Heart left ventricle (tissue), 16 donors: ENCODE measurements around the gene GPR143. TPM values are rescaled to one million over a fixed set of nuclear protein-coding genes. Genes with fewer than 3 reads are reported as not detected.

ENCODE experiments used
- ATAC-seq, 4 donors: fragments of 200-7000 bp; cut with Tn5 transposase; one replicate each; pipeline ENCODE4 v1.9.1; 2020 to 2022; ENCODE audit warnings: moderate library complexity in 4 of 4, mild to moderate bottlenecking in 3 of 4, moderate number of reproducible peaks in 1 of 4
- DNase-seq, 5 donors: peaks; one replicate each; pipeline ENCODE4 v3.0.0-alpha.2; 2020
- H3K27ac ChIP-seq, 12 donors: fragments of 200-600 bp; sonication (generic) in 4 of 12; one replicate each; pipeline versions ENCODE4 v1.5.0 to v1.8.0; 2016 to 2022; ENCODE audit warnings: mild to moderate bottlenecking in 2 of 12
- H3K27me3 ChIP-seq, 9 donors: fragments of 200-600 bp; sonication (generic) in 2 of 9; one replicate each; pipeline versions ENCODE4 v1.5.1 to v1.8.0; 2016 to 2022; ENCODE audit warnings: mild to moderate bottlenecking in 3 of 9
- H3K36me3 ChIP-seq, 9 donors: fragments of 200-600 bp; sonication (generic) in 2 of 9; one replicate each; pipeline versions ENCODE4 v1.5.0 to v1.8.0; 2018 to 2022; ENCODE audit warnings: mild to moderate bottlenecking in 2 of 9
- H3K4me1 ChIP-seq, 12 donors: fragments of 200-600 bp; sonication (generic) in 4 of 12; one replicate each; pipeline versions ENCODE4 v1.5.0 to v1.8.0; 2016 to 2022; ENCODE audit warnings: mild to moderate bottlenecking in 3 of 12
- H3K4me3 ChIP-seq, 12 donors: fragments of 200-600 bp; sonication (generic) in 4 of 12; one replicate each; pipeline versions ENCODE4 v1.5.0 to v1.8.0; 2017 to 2022; ENCODE audit warnings: mild to moderate bottlenecking in 9 of 12, moderate library complexity in 4 of 12
- H3K9me3 ChIP-seq, 12 donors: fragments of 200-600 bp; sonication (generic) in 4 of 12; one replicate each; pipeline versions ENCODE4 v1.5.0 to v1.8.0; 2016 to 2022; ENCODE audit warnings: mild to moderate bottlenecking in 1 of 12
- CTCF ChIP-seq, 12 donors: fragments of 200-600 bp; sonication (generic) in 4 of 12; IDR thresholded peaks; one replicate each; pipeline versions ENCODE4 v1.5.0 to v1.8.0; 2018 to 2022; ENCODE audit warnings: antibody characterized with exemption in 12 of 12, mild to moderate bottlenecking in 5 of 12
- POLR2A ChIP-seq, 2 donors: fragments of 450-650 bp; IDR thresholded peaks; one replicate each; pipeline ENCODE4 v1.6.1; 2017; ENCODE audit warnings: antibody characterized with exemption in 2 of 2, mild to moderate bottlenecking in 2 of 2, moderate library complexity in 2 of 2
- WGBS, 4 donors: extraction: QIAGEN DNeasy Blood & Tissue Kit in 2 of 4; methylation state at CpG; one replicate each; pipeline versions ENCODE4 v1.1.5 to v1.1.7; 2013 to 2018; 5-methylcytosine and 5-hydroxymethylcytosine counted together
- intact Hi-C, 10 donors: fragments of 100-400 bp; cut with DNase I; formaldehyde crosslinking; loops; one replicate each; pipeline versions ENCODE4 v1.11.1 to v1.14.2; 2022
- polyA plus RNA-seq, 2 donors: library from polyadenylated mRNA; stranded (reverse); fragments of 200-250 nt; gene quantifications; one replicate each; pipeline ENCODE4 v1.2.3, GENCODE V29; 2013
- total RNA-seq, 9 donors: library from RNA; depleted of rRNA in 2 of 9; stranded (reverse); fragments of >200 nt in 2 of 9; fragmentation: NEBNext Ultra II Directional in 3 of 9; extraction: Animal tissue kit (Norgen Biotek cat#: 25700) in 3 of 9; gene quantifications; one replicate each; pipeline versions ENCODE4 v1.1.0 to v1.2.4, GENCODE V29; 2016 to 2023
- donor health status: ischemic (EF 13 %, LVEDD 7.1; RV severe dilation, severe dysfunction).
- donor health status: healthy with polysubstance abuse.
- donor health status: DM: no; HTN: yes; CAD: no.
- donor health status: DM: no; HTN: no; CAD: no.
- donor health status: ischemic (EF 25% LVEDD 6.9; RV normal size, moderate dysfunction).
- donor health status: ischemic (EF 25% LVEDD 5.7; RV mildly dilated, moderate dysfunction).
- donor health status: healthy.
- donor health status: DM: yes; HTN: yes; CAD: no.
- donor health status: ischemic (EF 35%, LVEDD 5.7; RV mildly dilated, moderate dysfunction).
- donor health status: nonischemic (EF 11% LVEDD 7.7; RV severe dilation, severe dysfunction).
- donor health status: DM: yes; HTN: yes; CAD: no.
- donor health status: PGD.
- donor health status: ischemic (EF 29% LVEDD 5.4; RV normal size, mild dysfunction).
- donor health status: nonischemic (EF 23%, LVEDD 6.1; RV moderate dilation, normal function).

Gene GPR143
- total and polyA plus RNA-seq, 11 donors = 0.11 to 0.91 (median 0.31) TPM; not detected in 8

- TF ChIP-seq POLR2A (IDR thresholded peaks at IDR 0.05) (no peak), CTCF (IDR thresholded peaks at IDR 0.05) (no peak)
- peaks cover 0 to 42% (median 4%) of the 10 kb centered on the region in 9 donors for H3K27me3 ChIP-seq
- intact Hi-C loops = no loop called here
- H3K27ac ChIP-seq = no peak overlapping the region
- no peaks in the 10 kb centered on the region for H3K36me3 ChIP-seq
- peaks cover 0 to 5% (median 0%) of the 10 kb centered on the region in 12 donors for H3K4me1 ChIP-seq
- peak overlapping the region in 1 of 12 donors; percentile 14 for H3K4me3 ChIP-seq
- no peak for ATAC-seq
- WGBS, 4 donors = 16 to 37% (median 25%) methylated on average over 25 to 67 of the region's 67 CpGs
- H3K9me3 ChIP-seq = no peaks in the 10 kb centered on the region
- no peak for DNase-seq
These were observed 443 bp downstream of the GPR143 start for GRCh38 chrX:9765072-9765736.

DNA sequence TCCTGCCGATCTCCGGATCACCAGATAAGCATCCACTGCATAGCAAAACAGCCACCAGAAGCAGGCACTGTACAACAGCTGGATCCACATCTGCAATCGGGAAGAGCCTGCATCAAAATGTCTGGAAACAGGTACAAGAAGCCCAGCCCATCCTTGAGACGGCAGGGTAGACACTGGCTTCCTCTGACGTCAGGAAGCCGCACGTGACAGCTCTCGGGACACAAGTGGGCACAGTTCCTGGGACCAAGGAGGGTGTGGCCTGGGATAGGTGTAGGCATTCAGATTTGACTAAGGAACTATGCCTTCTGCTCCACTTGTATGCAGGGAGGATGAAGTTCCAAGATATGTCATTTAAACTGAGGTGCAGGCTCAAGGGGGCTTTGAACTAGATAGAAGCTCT is 6.3 kb downstream of the GPR143 start:
- peaks cover 0 to 17% (median 0%) of the 10 kb centered on the region in 9 donors for H3K27me3 ChIP-seq
- no peak for TF ChIP-seq CTCF (IDR thresholded peaks at IDR 0.05)

DNA sequence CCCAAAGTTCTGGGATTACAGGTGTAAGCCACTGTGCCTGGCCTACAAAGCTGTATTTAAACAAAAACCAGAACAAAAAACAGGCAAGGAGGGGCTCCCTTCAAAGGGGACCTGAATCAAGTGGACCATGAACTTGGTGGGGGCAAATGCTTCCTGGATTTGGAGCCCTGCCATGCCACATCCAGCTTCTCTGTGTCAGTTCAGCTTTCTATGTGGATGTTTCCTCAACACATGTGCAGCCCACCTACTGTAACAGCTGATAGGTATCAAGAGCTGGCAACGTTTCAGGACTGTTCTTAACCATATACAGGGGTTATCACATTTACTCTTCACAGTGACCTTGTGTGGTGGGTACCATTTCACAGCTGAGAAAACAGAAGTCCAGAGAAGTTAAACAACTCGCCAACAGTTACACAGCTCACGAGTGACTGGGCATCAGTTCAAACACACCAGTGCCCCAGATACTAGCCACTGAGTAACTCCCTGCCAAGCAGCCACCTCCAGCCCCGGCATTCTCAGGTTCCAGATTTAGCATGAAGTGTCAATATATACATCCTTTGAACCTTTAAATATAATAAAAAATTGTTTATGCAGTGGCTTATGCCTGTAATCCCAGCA is 7.5 kb downstream of the GPR143 start:
- Histone ChIP-seq H3K4me1 (no peaks in the 10 kb centered on the region), H3K4me3 (no peak overlapping the region), H3K36me3 (no peaks in the 10 kb centered on the region), H3K27ac (no peak overlapping the region), H3K9me3 (peaks cover 0 to 8% (median 0%) of the 10 kb centered on the region in 12 donors), H3K27me3 (peaks cover 0 to 11% (median 0%) of the 10 kb centered on the region in 9 donors)
- no peak for TF ChIP-seq POLR2A (IDR thresholded peaks at IDR 0.05)
- TF ChIP-seq CTCF (IDR thresholded peaks at IDR 0.05) = no peak
- intact Hi-C loops = no loop called here
- ATAC-seq (no peak), DNase-seq (no peak)
- 26 to 57% (median 50%) methylated on average over 4 of the region's 4 CpGs for WGBS, 4 donors

More for the DNA sequence above, 6.3 kb downstream of the GPR143 start:
- DNase-seq (no peak), ATAC-seq (no peak)
- Histone ChIP-seq H3K36me3 (no peaks in the 10 kb centered on the region), H3K27ac (no peak overlapping the region), H3K4me1 (no peaks in the 10 kb centered on the region), H3K9me3 (peaks cover 0 to 8% (median 0%) of the 10 kb centered on the region in 12 donors), H3K4me3 (no peak overlapping the region)
- 45 to 73% (median 49%) methylated on average over 8 of the region's 8 CpGs for WGBS, 4 donors
- intact Hi-C loops = no loop called here

- Histone ChIP-seq H3K36me3 (no peaks in the 10 kb centered on the region), H3K9me3 (peaks cover 0 to 8% (median 0%) of the 10 kb centered on the region in 12 donors), H3K4me1 (no peaks in the 10 kb centered on the region), H3K4me3 (no peak overlapping the region), H3K27me3 (peaks cover 0 to 9% (median 0%) of the 10 kb centered on the region in 9 donors), H3K27ac (no peak overlapping the region)
- ATAC-seq (no peak), DNase-seq (no peak)
- intact Hi-C loops = no loop called here
- TF ChIP-seq POLR2A (IDR thresholded peaks at IDR 0.05) (no peak), CTCF (IDR thresholded peaks at IDR 0.05) (no peak)
- 83 to 94% (median 89%) methylated on average over 7 of the region's 7 CpGs for WGBS, 4 donors
These were observed 8.3 kb downstream of the GPR143 start for GRCh38 chrX:9757366-9757765.
